NCI-H446 treated with DMSO at 0.1 percent for 48 hours (cell line): Measurements from ENCODE around the gene MECP2.

Experiments
- DNase-seq: peaks from one replicate; lab custom pipeline; 2025; lab: John Stamatoyannopoulos, UW

MECP2 gene

GRCh38 chrX:154061801-154062200, 35.7 kb downstream of the MECP2 start:
- no peak for DNase-seq

- no peak for DNase-seq
Measured at GRCh38 chrX:154059729-154060245, 37.7 kb downstream of the MECP2 start.

GRCh38 chrX:154059231-154059630, 38.3 kb downstream of the MECP2 start:
- DNase-seq: no peak

DNA sequence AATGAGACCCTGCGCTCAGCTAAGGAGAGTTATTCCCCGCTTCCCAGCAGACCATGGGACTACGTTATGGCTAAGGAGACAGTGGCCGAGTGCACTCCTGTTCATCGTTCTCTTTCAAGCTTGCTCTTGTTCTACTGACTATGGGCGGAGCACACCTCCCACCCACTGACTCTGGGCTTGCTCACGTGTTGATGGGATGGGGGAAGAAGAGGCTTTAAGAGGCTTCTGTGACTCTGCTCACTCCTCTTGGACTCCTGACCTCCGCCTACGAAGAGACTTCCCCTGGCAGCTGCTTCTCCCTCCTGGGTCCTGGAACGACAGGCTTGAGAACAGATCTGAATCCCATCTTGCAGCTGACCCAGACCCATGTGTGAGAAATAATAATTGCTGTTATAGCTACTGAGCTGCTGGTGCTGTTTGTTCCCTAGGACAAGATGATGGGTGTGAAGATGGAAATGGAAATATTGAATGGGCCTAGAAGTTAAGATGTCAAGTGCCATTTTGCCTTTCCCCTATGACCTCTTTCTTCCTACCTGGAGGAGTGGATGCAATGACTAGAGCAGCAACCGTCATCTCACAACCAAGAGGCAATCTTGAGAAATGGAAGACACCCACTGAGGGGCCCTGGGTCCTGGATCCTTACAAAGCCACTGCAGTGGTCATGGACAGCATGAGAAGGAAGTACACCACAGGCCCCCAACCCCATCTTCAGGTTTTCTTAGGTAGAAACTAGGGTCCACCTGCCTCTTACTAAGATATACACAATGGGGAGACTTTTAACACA, 39.1 kb downstream of the MECP2 start:
- DNase-seq: no peak

- no peak for DNase-seq
Measured at GRCh38 chrX:154057791-154058190, 39.7 kb downstream of the MECP2 start.

- DNase-seq: no peak
Measured at GRCh38 chrX:154056770-154057241, 40.7 kb downstream of the MECP2 start.

- DNase-seq: no peak
Measured at GRCh38 chrX:154051201-154051810, 46.2 kb downstream of the MECP2 start.

DNA sequence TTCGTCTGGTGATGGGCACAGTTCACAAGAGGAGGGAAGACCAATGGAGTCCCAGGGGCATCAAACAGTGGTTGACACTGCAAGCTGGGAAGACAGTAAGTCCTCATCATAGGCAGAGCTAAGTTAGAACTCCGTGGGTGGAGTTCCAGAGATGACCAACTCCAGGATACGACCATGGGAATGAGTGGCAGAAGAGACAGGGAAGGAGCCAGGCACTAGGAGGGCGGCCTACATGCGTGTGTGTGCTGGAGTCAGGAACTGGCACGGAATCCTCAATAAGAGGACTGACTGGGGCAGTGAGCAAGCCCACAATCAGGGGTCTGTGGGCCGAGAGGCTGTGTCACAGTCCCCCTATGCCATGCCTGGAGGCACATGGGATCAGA, 47.4 kb downstream of the MECP2 start:
- DNase-seq: no peak

GRCh38 chrX:154049209-154050112, 48.1 kb downstream of the MECP2 start:
- DNase-seq: no peak

- DNase-seq: no peak
Measured at GRCh38 chrX:154048398-154048797, 49.1 kb downstream of the MECP2 start.

- DNase-seq: no peak
Measured at GRCh38 chrX:154046940-154047610, 50.4 kb downstream of the MECP2 start.

DNA sequence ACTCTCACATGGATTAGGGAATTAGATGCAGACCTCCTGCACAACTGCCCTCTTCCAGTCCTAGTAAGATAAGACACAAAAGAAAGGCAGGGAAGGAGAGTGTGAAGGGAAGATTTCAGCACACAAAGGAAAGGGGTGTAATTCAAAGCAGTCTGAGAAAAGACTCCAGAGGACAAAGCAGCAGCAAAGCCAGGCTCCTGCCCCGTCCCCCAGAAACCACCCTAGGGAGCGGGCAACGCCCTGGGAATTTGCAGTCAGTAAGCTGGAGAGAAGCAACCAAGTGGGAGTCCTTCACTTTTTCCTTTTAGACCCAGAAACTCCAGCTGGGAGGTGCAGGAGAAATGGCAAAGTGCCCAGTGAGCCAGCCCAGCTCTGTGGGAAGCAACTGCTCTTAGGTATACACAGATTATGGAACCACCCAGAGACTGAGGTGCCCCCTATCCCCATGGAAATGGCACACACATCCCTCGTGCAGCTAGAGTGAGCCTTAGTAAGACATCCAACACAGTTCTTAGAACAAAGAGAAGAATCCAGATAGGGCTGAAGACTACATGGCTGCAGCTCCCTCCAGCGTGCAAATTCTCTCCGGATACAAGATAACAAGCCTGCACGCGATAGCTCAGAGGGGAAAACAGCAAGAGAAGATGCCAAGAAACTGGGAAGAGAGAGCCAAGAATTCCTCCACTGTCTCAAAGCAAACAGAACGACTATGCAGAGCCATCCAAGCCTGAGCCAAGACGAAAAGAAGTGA, 51.3 kb downstream of the MECP2 start:
- no peak for DNase-seq

- no peak for DNase-seq
Measured at GRCh38 chrX:154044091-154044490, 53.4 kb downstream of the MECP2 start.

DNA sequence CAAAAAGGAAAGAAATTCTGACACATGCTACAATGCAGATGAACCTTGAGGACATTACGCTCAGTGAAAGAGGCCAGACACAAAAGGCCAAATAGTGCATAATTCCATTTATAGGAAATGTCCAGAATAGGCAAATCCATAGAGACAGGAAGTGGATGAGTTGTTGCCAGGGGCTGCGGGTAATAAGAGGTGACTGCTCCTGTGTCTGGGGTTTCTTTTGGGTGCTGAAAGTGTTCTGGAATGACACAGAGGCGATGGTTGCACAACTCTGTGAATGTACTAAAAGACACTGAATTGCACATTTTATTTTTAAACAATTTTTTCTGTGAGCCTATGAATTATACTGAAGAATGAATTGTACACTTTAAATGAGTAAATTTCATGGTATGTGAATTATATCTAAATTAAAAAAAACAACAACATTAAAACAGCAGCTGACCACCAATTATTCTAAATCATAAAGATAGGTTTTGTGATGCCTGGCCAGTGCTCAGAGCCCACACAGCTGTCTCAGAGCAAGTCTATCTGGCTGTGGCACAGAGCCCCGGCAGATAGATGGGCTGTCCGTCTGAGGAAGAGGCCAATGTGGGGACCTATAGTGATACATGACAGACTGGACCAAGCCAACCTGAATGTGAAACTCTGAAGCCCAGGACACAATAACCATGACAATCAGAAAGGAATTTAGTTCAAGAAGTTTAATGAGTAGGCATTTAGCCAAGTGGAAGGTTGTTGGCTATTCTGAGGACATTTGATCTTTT, 54.3 kb downstream of the MECP2 start:
- DNase-seq: no peak

GRCh38 chrX:154040863-154041262, 56.7 kb downstream of the MECP2 start:
- no peak for DNase-seq

GRCh38 chrX:154040307-154040756, 57.2 kb downstream of the MECP2 start:
- DNase-seq: no peak

- no peak for DNase-seq
Measured at GRCh38 chrX:154039577-154039976, 57.9 kb downstream of the MECP2 start.

DNA sequence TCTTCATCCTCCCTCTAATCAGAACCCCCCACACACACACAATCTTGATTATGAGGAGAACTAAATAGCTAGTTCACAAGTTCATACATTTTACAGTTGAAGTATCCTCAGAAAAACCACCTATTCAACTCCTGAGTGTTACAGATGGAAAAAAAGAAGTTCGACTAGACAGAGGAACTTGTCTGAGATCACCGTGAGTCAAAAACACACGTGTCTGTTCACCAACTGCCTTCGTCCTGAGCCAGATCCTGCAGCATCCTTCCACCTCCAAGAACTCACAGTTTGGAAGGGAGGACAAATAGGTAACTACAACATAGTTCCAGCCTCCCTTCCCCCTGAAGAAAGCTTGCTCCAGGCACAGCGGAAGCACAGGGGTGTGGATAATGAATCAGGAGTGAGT, 58.9 kb downstream of the MECP2 start:
- DNase-seq: no peak

GRCh38 chrX:154037754-154038153, 59.8 kb downstream of the MECP2 start:
- no peak for DNase-seq

GRCh38 chrX:154036513-154036912, 61.0 kb downstream of the MECP2 start:
- DNase-seq: no peak
